ENCODE data around the gene SCT.

DNA sequence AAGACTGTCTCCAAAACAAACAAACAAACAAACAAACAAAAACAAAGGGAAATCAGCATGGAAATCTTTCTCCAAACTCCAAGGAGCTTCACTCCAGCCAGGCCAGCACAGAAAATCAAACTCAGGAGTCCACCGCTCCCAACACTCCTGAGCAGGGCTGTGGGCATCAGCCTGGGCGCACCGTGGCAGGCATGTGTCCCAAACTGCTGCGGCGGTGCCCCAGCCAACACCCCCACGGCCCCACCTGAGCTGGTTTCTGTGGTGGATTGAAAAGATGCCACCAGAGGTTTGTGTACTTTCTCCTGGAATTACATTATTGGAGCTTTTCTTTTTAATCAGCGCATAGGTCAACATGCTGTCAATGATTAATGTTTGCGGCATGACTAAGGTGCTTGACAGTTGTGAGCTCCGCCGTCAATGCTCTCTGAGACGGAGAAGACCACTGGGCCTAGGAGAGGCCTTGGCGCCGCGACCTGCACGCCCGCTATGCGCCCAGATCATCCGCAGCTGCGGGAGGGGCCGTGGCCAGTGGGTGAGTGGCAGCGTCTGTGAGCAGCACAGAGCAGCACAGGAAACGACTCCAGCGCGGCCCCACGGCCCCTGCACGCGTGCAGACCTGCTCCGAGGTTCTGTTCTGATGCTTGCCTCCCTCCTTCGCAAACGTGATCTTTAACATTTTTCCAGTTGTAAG is 28.2 kb upstream of the SCT start:
- no peak for TF ChIP-seq RAD21 (IDR thresholded peaks at IDR 0.05; ENCODE audit: low read depth)
- TF ChIP-seq CREB1 (IDR thresholded peaks at IDR 0.05; ENCODE audit: low read depth), result no peak
- TF ChIP-seq EP300 (IDR thresholded peaks at IDR 0.05; ENCODE audit: borderline replicate concordance), result no peak
- no peak for TF ChIP-seq EGR1 (IDR thresholded peaks at IDR 0.05)
- TF ChIP-seq, protein P1, sequence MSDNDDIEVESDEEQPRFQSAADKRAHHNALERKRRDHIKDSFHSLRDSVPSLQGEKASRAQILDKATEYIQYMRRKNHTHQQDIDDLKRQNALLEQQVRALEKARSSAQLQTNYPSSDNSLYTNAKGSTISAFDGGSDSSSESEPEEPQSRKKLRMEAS (IDR thresholded peaks at IDR 0.05), result no peak
- TF ChIP-seq, protein P2, sequence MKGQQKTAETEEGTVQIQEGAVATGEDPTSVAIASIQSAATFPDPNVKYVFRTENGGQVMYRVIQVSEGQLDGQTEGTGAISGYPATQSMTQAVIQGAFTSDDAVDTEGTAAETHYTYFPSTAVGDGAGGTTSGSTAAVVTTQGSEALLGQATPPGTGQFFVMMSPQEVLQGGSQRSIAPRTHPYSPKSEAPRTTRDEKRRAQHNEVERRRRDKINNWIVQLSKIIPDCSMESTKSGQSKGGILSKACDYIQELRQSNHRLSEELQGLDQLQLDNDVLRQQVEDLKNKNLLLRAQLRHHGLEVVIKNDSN (IDR thresholded peaks at IDR 0.05), result no peak
- TF ChIP-seq TAF1 (IDR thresholded peaks at IDR 0.05; ENCODE audit: low read depth), result no peak

Data from Ishikawa (cell line).